AG20443 (cell line): Measurements from ENCODE around the gene FBLN5.
A peak's percentile ranks its signal among the peaks of the same experiment; 100 is the strongest.
"Not testable (repeated sequence)": the region's sequence is repeated elsewhere in the genome, so short reads cannot be mapped to it uniquely, and the experiment has no call there.

Experiments used
- DNase-seq: peaks from one replicate; pipeline ENCODE4 v3.0.0; 2012; ENCODE audit warnings: low spot score, mixed read lengths

The FBLN5 gene

GRCh38 chr14:91884664-91885063 lies 62.8 kb downstream of the FBLN5 start:
- no peak for DNase-seq

GRCh38 chr14:91883753-91884152 lies 63.7 kb downstream of the FBLN5 start:
- DNase-seq, result no peak

- no peak for DNase-seq
Observed at GRCh38 chr14:91882776-91883175, 64.7 kb downstream of the FBLN5 start.

GRCh38 chr14:91882369-91882768 lies 65.1 kb downstream of the FBLN5 start:
- DNase-seq, result no peak

- DNase-seq, result no peak
Observed at GRCh38 chr14:91879196-91879595, 68.3 kb downstream of the FBLN5 start.

GRCh38 chr14:91878274-91878673 lies 69.2 kb downstream of the FBLN5 start:
- DNase-seq, result no peak

- DNase-seq, result no peak
Observed at GRCh38 chr14:91877376-91877915, 70.0 kb downstream of the FBLN5 start.

GRCh38 chr14:91876492-91876891 lies 71.0 kb downstream of the FBLN5 start:
- DNase-seq, result no peak

GRCh38 chr14:91875525-91876286 lies 71.8 kb downstream of the FBLN5 start:
- DNase-seq, result no peak

- DNase-seq, result no peak
Observed at GRCh38 chr14:91873471-91874415, 73.8 kb downstream of the FBLN5 start.

- peak; percentile 41 for DNase-seq
Observed at GRCh38 chr14:91872517-91873470, 74.7 kb downstream of the FBLN5 start.

GRCh38 chr14:91872011-91872501 lies 75.4 kb downstream of the FBLN5 start:
- no peak for DNase-seq

- not testable (repeated sequence) for DNase-seq
Observed at GRCh38 chr14:91871401-91871800, 76.1 kb downstream of the FBLN5 start.

GRCh38 chr14:91870890-91871289 lies 76.6 kb downstream of the FBLN5 start:
- no peak for DNase-seq

GRCh38 chr14:91870001-91870400 lies 77.5 kb downstream of the FBLN5 start:
- DNase-seq, result no peak

GRCh38 chr14:91869556-91869955 lies 77.9 kb downstream of the FBLN5 start:
- DNase-seq, result no peak

GRCh38 chr14:91867316-91867988 lies 80.0 kb downstream of the FBLN5 start, which contains the start of gene TC2N:
Gene TC2N (minus strand): TSS chr14:91867536. CDS start chr14:91813769, 53,767 bp downstream.
- DNase-seq, result no peak

- DNase-seq, result no peak
Observed at GRCh38 chr14:91866511-91867295, 80.8 kb downstream of the FBLN5 start.

GRCh38 chr14:91866061-91866460 lies 81.4 kb downstream of the FBLN5 start:
- DNase-seq, result peak; percentile 30

GRCh38 chr14:91862417-91862816 lies 85.1 kb downstream of the FBLN5 start:
- no peak for DNase-seq
